Measurements from ENCODE around the gene FAM120B.

DNA sequence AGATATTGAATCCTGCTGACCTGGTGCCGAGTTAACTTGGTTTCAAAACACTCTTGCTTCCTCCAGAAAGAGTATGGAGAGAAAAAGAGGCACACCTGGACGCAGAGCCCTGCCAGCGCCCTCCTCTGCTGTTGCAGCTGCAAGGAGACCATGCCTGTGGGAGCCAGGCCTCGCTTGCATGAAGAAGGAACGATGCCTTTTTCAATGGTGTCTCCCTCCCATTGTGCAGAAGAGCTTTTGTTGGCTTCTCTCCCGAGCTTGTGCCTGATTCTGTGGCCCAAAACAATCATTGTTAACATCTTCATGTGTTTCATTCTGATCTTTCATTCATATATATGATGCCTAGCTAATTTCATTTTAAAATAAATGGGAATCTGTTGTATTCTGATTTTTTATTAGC is 98.1 kb downstream of the FAM120B start:
- no peak for TF ChIP-seq POLR2A (IDR thresholded peaks at IDR 0.05; ENCODE audit: low read depth, low read length)
- no peak for TF ChIP-seq POLR2AphosphoS5 (IDR thresholded peaks at IDR 0.05; ENCODE audit: low read depth, low read length)
- TF ChIP-seq TAF1 (IDR thresholded peaks at IDR 0.05; ENCODE audit: borderline replicate concordance, low read depth, low read length): no peak

Data from GM12892 (cell line).